ENCODE results near the gene HOXC10.

HOXC10 gene

DNA sequence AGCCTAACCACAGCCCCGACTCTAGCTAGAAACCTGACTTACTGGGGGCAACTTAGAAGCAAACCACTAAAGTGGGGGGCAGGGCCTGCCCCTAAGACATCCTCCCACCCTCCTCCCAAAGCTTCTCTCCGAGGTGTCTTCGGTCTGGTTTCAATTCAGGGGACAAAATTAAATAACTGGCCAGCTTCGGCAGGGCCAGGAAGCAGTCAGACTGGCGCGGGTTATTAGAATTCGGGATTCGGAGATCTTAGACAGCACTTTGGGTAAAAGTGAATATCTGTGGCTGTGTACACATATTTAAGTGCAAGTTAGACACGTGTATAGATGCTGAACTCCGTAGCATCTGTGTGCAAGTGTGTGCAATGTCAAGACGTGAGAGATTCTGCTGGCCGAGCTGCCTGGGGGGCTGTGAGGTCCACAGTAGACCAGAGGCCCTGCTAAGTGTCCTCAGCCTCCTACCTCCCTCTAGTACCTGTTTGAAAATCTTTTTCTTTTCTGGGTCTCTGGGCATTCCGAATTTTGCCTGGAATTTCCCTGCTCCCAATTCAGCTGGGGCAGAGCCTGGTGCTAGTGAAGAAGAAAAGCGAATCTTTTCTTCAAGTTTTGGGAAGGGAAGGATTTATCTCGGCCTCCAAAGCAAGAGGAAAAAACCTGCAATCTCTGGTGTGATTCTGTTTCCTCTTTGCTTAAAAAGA, 4.0 kb upstream of the HOXC10 start:
- H3K4me3 ChIP-seq (ENCODE audit: low read depth, low read length), result no peak overlapping the region
- TF ChIP-seq, protein P1, sequence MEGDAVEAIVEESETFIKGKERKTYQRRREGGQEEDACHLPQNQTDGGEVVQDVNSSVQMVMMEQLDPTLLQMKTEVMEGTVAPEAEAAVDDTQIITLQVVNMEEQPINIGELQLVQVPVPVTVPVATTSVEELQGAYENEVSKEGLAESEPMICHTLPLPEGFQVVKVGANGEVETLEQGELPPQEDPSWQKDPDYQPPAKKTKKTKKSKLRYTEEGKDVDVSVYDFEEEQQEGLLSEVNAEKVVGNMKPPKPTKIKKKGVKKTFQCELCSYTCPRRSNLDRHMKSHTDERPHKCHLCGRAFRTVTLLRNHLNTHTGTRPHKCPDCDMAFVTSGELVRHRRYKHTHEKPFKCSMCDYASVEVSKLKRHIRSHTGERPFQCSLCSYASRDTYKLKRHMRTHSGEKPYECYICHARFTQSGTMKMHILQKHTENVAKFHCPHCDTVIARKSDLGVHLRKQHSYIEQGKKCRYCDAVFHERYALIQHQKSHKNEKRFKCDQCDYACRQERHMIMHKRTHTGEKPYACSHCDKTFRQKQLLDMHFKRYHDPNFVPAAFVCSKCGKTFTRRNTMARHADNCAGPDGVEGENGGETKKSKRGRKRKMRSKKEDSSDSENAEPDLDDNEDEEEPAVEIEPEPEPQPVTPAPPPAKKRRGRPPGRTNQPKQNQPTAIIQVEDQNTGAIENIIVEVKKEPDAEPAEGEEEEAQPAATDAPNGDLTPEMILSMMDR (IDR thresholded peaks at IDR 0.05; ENCODE audit: low read depth, low read length), result no peak

DNA sequence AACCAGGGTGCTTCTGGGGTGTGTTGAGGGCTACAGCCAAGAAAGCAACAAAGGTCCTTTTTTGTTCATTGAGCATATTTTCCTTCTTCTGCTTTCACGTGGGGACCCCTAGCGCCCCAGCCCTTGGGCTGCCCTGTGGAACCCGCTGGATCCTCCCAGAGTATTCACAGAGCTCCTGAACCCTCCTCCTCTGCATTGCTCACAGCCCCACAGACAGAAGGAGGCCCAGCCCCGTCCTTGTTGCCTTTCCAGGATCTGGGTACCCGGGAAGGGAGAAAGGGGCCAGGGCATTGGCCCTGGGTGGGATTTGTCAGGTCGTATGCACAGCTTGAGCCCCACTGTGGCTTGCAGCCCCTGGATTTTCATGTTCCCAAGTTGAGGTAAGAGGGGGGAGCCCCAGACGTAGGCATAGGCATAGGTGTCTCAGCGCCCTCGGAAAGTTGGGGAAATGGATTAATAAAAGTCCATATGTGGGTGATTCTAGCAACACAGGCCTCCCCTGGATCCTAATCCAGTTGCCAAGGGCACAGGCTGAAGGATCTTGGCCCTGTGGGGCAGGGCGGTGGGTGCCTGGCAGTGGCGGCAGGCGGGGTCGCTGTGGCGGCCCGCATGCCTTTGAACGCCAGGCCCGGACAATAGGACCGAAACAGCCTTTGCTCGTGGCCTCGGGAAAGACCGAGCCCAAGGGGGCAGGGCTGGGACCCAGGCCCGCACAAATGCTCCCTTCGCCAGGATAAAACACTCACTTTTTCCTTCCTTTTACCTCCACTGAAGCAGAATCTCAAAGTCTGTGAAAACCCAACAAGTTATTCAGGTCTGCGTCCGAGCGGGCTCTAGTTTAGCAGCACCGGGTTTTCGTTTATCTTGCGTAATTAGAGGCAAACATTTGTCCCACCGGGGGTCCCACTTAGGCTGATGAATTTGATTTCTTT, 3.0 kb upstream of the HOXC10 start:
- H3K4me3 ChIP-seq (ENCODE audit: low read depth, low read length), result no peak overlapping the region
- TF ChIP-seq, protein P1 (IDR thresholded peaks at IDR 0.05; ENCODE audit: low read depth, low read length), result no peak

DNA sequence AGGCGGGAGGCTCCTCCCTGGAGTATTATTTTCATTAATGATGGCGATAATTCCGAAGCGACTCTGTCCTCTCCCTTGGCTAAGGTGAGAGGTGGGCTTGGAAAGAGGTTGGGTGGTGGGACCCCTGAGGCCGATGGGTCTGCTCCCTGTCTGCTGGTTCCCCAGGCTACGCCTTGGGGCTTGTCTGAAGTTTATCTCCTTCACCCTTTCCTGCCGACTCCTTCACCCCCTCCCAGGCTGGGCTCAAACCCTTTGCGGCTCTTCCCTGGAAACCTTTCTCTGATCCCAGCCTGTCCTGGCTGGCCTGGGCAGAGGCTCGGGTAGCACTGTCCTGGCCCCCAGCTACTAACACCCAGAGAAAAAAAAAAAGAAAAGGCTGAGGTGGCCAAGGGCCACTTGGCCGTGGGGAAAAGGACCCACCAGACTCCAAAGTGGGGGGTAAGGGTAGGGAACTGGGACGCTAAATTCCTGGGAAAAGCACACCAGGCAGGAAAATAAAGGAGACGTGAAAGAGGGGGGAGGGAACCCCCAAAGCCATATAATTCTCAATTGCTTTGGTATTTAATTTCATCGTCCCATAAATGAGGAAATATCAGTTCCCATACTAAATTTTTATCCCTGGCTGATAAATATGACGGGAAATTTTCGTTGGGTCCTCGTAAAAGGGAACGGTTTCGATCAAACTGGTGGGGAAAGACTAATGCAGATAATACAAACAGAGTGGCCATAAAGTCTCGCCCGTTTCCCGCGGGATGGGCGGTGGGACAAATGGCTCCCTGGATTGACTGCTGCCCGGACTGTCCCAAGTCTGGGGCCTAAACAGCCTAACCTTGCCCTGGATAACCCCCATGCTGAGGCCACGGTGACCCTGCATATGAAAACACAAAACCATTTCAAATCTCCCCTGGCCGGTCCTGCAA, 2.0 kb upstream of the HOXC10 start:
- no peak overlapping the region for H3K4me3 ChIP-seq (ENCODE audit: low read depth, low read length)
- TF ChIP-seq, protein P1 (IDR thresholded peaks at IDR 0.05; ENCODE audit: low read depth, low read length), result no peak

DNA sequence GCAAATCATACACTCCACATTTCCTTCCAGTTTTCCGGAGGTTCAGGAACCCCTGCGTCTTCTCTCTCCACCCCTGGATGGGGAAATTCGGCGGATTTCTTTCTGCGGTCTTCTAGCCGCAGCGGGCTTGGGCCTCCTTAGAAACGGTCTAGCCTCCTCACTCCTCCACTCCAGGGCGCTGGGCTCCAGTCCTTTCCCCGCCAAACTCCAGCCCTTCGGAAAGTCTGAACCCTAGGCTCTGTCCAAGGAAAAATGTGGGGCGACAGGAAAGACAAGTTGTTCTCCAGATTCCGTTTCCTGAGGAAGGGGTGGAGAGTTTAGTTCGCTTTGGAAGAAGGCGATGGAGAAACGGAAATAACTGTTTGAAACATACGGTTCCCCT, 1.4 kb upstream of the HOXC10 start:
- TF ChIP-seq, protein P1 (IDR thresholded peaks at IDR 0.05; ENCODE audit: low read depth, low read length), result no peak

DNA sequence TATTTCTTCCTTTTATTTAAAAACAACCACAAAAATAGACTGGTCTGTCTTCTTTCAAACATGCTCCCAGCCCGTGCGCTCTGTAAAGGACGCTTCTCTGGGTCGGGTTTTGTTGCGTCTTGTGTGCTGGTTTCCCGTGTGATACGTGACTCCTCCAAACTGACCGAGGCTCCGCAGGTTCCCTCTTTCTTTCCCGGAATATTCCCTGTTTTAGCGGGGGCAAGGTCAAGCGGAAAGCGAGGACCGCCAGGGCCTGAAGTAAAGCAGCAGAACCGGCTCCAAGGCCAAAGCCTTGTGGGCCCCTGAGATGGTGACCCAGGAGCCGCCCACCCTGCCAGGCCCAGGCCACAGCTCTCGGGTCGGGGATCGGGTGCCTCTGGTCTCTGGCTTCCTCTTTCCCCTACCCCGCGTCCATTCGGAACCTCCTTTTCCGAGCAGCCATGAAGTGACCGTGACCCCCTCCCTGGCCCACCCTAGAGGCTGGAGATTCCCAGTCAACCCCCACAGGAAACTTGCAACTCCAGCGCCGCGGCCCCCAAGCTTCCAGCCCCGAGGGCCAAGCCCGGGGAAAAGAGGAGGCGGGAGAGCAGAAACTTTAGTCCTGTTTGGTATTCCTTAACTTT, 885 bp upstream of the HOXC10 start:
- TF ChIP-seq, protein P1 (IDR thresholded peaks at IDR 0.05; ENCODE audit: low read depth, low read length), result no peak
- H3K4me3 ChIP-seq (ENCODE audit: low read depth, low read length), result no peak overlapping the region

More for the DNA sequence above, 1.4 kb upstream of the HOXC10 start:
- H3K4me3 ChIP-seq (ENCODE audit: low read depth, low read length), result no peak overlapping the region

DNA sequence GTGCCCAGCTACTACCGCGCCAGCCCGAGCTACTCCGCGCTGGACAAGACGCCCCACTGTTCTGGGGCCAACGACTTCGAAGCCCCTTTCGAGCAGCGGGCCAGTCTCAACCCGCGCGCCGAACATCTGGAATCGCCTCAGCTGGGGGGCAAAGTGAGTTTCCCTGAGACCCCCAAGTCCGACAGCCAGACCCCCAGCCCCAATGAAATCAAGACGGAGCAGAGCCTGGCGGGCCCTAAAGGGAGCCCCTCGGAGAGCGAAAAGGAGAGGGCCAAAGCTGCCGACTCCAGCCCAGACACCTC, 697 bp downstream of the HOXC10 start:
- TF ChIP-seq, protein P1 (IDR thresholded peaks at IDR 0.05; ENCODE audit: low read depth, low read length), result no peak

More for the DNA sequence above, 697 bp downstream of the HOXC10 start:
- H3K4me3 ChIP-seq (ENCODE audit: low read depth, low read length), result no peak overlapping the region
